ENCODE data around the gene AUH. TPM values are rescaled to one million over a fixed set of nuclear protein-coding genes. Genes with fewer than 3 reads are reported as not detected.

The AUH gene
- total RNA-seq, 4 donors from 2014 or later: 10.6 to 25.4 (median 16.7) TPM

DNA sequence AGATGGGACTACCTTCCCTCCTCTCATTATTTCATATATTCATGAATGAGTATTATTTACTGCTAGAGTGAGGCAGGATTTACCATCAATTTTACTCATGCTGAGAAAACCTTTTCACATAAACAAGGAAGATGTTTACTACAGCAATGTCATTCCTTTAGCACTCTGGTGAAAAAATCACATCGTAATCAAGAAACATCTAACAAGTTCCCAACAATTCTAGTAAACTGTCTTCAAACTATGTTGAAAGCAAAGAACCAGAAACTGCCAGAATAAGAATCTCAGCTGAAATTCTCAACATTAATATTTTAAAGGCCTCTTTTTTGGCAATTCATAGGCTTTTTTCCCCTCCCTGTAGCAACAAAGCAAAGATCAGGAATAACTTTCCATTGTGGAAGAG is 28.2 kb downstream of the AUH start:
- H3K4me1 ChIP-seq: peaks cover 0 to 11% (median 0%) of the 10 kb centered on the region in 3 donors
- no peaks in the 10 kb centered on the region for H3K27me3 ChIP-seq
- TF ChIP-seq, protein P1, sequence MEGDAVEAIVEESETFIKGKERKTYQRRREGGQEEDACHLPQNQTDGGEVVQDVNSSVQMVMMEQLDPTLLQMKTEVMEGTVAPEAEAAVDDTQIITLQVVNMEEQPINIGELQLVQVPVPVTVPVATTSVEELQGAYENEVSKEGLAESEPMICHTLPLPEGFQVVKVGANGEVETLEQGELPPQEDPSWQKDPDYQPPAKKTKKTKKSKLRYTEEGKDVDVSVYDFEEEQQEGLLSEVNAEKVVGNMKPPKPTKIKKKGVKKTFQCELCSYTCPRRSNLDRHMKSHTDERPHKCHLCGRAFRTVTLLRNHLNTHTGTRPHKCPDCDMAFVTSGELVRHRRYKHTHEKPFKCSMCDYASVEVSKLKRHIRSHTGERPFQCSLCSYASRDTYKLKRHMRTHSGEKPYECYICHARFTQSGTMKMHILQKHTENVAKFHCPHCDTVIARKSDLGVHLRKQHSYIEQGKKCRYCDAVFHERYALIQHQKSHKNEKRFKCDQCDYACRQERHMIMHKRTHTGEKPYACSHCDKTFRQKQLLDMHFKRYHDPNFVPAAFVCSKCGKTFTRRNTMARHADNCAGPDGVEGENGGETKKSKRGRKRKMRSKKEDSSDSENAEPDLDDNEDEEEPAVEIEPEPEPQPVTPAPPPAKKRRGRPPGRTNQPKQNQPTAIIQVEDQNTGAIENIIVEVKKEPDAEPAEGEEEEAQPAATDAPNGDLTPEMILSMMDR (IDR thresholded peaks at IDR 0.05): no peak
- TF ChIP-seq POLR2A (IDR thresholded peaks at IDR 0.05): no peak
- H3K4me3 ChIP-seq: no peak overlapping the region
- DNase-seq: no peak
- 83 to 89% methylated on average over 1 of the region's 1 CpG for WGBS, 2 donors
- H3K36me3 ChIP-seq: peaks cover 0 to 14% (median 0%) of the 10 kb centered on the region in 3 donors
- intact Hi-C loops (cut with DNase I): no loop called here
- H3K9me3 ChIP-seq: no peaks in the 10 kb centered on the region
- no peak overlapping the region for H3K27ac ChIP-seq

DNA sequence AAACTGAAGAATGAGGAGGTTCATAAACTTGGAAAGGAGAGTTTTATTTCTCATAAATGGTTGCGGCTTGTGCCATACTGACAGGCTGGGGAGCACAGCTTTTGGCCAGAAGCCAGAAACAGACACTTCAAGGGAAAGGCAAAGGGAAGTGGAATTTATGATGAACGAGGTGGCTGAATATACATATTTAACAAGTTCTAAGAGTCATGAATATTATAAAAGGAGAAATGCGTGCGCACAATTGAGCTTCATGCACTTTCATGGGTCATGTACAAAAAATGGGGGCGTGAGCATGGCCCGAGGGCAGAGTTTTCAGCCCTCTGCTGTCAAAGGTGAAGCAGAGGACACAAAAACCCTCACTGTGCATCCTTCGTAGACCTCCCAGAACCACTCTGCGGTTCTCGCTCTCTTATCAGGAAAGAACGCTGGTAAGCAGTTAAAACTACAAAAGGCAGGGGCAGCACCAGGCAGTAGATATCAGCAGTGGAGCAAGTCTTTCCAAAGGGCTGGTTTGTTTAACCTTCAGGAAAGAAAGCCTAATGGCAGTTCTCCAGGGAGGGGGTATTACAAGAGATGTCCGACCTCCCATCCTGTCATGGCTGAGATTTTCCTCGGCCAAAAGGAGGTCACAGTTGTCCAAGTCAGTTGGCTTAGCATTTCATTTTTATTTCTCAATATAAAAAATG is 29.0 kb downstream of the AUH start:
- H3K4me1 ChIP-seq: peaks cover 0 to 11% (median 0%) of the 10 kb centered on the region in 3 donors
- DNase-seq: no peak
- no peaks in the 10 kb centered on the region for H3K9me3 ChIP-seq
- WGBS, 2 donors: 81% methylated on average over 11 to 12 of the region's 12 CpGs
- peaks cover 0 to 15% (median 0%) of the 10 kb centered on the region in 3 donors for H3K36me3 ChIP-seq
- intact Hi-C loops (cut with DNase I): no loop called here
- H3K4me3 ChIP-seq: no peak overlapping the region
- no peak overlapping the region for H3K27ac ChIP-seq
- no peaks in the 10 kb centered on the region for H3K27me3 ChIP-seq
- TF ChIP-seq, protein P1 (IDR thresholded peaks at IDR 0.05): no peak
- no peak for TF ChIP-seq POLR2A (IDR thresholded peaks at IDR 0.05)

GRCh38 chr9:91331849-91332248 is 29.9 kb downstream of the AUH start:
- no peak overlapping the region for H3K4me3 ChIP-seq
- no peak for TF ChIP-seq POLR2A (IDR thresholded peaks at IDR 0.05)
- TF ChIP-seq, protein P1 (IDR thresholded peaks at IDR 0.05): no peak
- no peaks in the 10 kb centered on the region for H3K27me3 ChIP-seq
- intact Hi-C loops (cut with DNase I): no loop called here
- H3K4me1 ChIP-seq: peaks cover 0 to 11% (median 0%) of the 10 kb centered on the region in 3 donors
- DNase-seq: no peak
- peaks cover 0 to 15% (median 0%) of the 10 kb centered on the region in 3 donors for H3K36me3 ChIP-seq
- 89 to 90% methylated on average over 7 of the region's 7 CpGs for WGBS, 2 donors
- no peaks in the 10 kb centered on the region for H3K9me3 ChIP-seq
- no peak overlapping the region for H3K27ac ChIP-seq

DNA sequence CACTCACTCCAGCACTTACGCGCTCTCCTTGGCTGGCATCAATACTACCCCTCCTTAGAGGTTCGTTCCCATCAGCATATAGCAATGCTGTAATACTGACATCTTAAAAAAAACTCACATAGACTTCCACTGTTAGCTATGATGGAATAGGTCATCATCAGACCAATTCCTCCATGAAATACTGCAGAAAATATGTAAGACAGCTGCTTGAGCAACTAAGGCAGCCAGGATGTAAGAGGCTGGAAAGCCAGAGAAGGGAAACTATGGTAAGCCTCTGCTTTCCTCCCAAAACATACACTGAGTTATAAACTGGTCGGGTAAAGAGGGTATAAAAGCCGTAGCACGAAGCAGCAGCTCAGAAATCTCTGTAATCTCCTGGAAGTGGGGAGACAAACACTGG is 33.5 kb downstream of the AUH start:
- TF ChIP-seq POLR2A (IDR thresholded peaks at IDR 0.05): no peak
- TF ChIP-seq, protein P1 (IDR thresholded peaks at IDR 0.05): no peak
- 92 to 95% methylated on average over 6 of the region's 6 CpGs for WGBS, 2 donors
- intact Hi-C loops (cut with DNase I): no loop called here

DNA sequence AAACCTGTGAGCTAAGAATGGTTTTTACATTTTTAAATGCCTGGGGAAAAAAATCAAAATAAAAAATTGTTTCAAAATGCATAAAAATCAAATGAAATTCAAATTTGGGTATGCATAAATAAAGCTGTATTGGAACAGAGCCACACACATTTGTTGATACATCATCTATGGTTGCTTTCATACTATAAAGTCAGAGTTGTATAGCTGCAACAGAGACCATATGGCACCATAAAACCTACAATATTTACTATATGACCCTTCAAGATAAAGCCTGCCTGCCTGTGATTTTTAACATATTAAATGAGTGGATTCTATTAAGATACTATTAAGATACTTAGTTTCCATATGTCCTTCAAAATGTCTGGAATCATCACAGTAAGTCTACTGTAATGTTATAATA is 40.0 kb downstream of the AUH start:
- H3K27ac ChIP-seq: no peak overlapping the region
- DNase-seq: no peak

More for the DNA sequence above, 33.5 kb downstream of the AUH start:
- Histone ChIP-seq H3K4me3 (no peak overlapping the region), H3K27me3 (no peaks in the 10 kb centered on the region), H3K27ac (no peak overlapping the region), H3K4me1 (no peaks in the 10 kb centered on the region), H3K9me3 (no peaks in the 10 kb centered on the region), H3K36me3 (peaks cover 0 to 34% (median 0%) of the 10 kb centered on the region in 3 donors)
- no peak for DNase-seq

More for the DNA sequence above, 40.0 kb downstream of the AUH start:
- H3K36me3 ChIP-seq: peaks cover 0 to 32% (median 0%) of the 10 kb centered on the region in 3 donors
- no peaks in the 10 kb centered on the region for H3K4me1 ChIP-seq
- TF ChIP-seq, protein P1 (IDR thresholded peaks at IDR 0.05): no peak
- TF ChIP-seq POLR2A (IDR thresholded peaks at IDR 0.05): no peak
- no peaks in the 10 kb centered on the region for H3K27me3 ChIP-seq
- no peak overlapping the region for H3K4me3 ChIP-seq
- intact Hi-C loops (cut with DNase I): no loop called here
- no peaks in the 10 kb centered on the region for H3K9me3 ChIP-seq

Data from esophagus squamous epithelium (tissue), 5 donors.